B cell (primary cell): Measurements from ENCODE around the gene KIAA1614. TPM values are rescaled to one million over a fixed set of nuclear protein-coding genes. Genes with fewer than 3 reads are reported as not detected.
"Not testable (repeated sequence)": the region's sequence is repeated elsewhere in the genome, so short reads cannot be mapped to it uniquely, and the experiment has no call there.

Source experiments
- ATAC-seq: fragments of 200-7000 bp; cut with Tn5 transposase; one replicate; pipeline ENCODE4 v1.10.0; 2021; ENCODE audit warnings: low read depth, mild to moderate bottlenecking, moderate number of reproducible peaks, moderate library complexity
- CTCF ChIA-PET: fragments of 350-600 bp; sonication (Branson Sonifier 250); formaldehyde crosslinking; loops from one replicate; lab custom pipeline; 2021; ENCODE audit warnings: antibody characterized with exemption, inconsistent platforms; lab: Charles Lee
- POLR2A ChIA-PET: fragments of 350-600 bp; sonication (Branson Sonifier 250); formaldehyde crosslinking; loops from one replicate; lab custom pipeline; 2021; ENCODE audit warnings: antibody characterized with exemption; lab: Charles Lee
- DNase-seq: peaks from one replicate; pipeline ENCODE4 v3.0.0; 2013
- H2AFZ ChIP-seq: 2 replicates; pipeline ENCODE4 v1.6.1; 2012; ENCODE audit warnings: mild to moderate bottlenecking, low read depth, low read length; ENCODE audit not compliant: insufficient read depth, poor library complexity, severe bottlenecking
- H3K27ac ChIP-seq, 2 donors: 1 replicate in 1 of 2; 2 replicates in 1 of 2; pipeline ENCODE4 v1.5.1; 2012 to 2013; ENCODE audit warnings: low read length in 2 of 2, mild to moderate bottlenecking in 2 of 2, moderate library complexity in 1 of 2
- H3K27me3 ChIP-seq, 4 experiments: fragments of 200-600 bp in 1 of 4; sonication (generic) in 1 of 4; replicated peaks in 1 of 4; 1 replicate in 2 of 4; 2 replicates in 2 of 4; pipeline versions ENCODE4 v1.6.1 to v1.7.0; 2013 to 2016; ENCODE audit warnings: low read length in 3 of 4, mild to moderate bottlenecking in 2 of 4, mixed read lengths in 1 of 4, moderate library complexity in 1 of 4; ENCODE audit not compliant: insufficient read depth in 4 of 4, control insufficient read depth in 3 of 4; ENCODE audit errors: control extremely low read depth in 1 of 4
- H3K36me3 ChIP-seq, 2 experiments: replicated peaks in 1 of 2; 1 replicate in 1 of 2; 2 replicates in 1 of 2; pipeline versions ENCODE4 v1.6.1 to v1.7.1; 2013; ENCODE audit warnings: low read length in 1 of 2; ENCODE audit not compliant: insufficient read depth in 2 of 2, control insufficient read depth in 1 of 2; ENCODE audit errors: control extremely low read depth in 1 of 2, extremely low read depth in 1 of 2
- H3K4me1 ChIP-seq, 2 donors: fragments of 200-600 bp in 1 of 2; sonication (generic) in 1 of 2; 1 replicate in 1 of 2; 2 replicates in 1 of 2; pipeline versions ENCODE4 v1.5.1 to v1.6.1; 2013 to 2017; ENCODE audit warnings: low read length in 2 of 2; ENCODE audit not compliant: control insufficient read depth in 2 of 2, insufficient read depth in 2 of 2
- H3K4me2 ChIP-seq: replicated peaks from 2 replicates; pipeline ENCODE3; 2012; ENCODE audit warnings: mild to moderate bottlenecking, low read depth, low read length; ENCODE audit not compliant: poor library complexity, severe bottlenecking
- H3K4me3 ChIP-seq, 5 experiments: fragments of 200-600 bp in 1 of 5; sonication (generic) in 1 of 5; 1 replicate in 3 of 5; 2 replicates in 2 of 5; pipeline versions ENCODE4 v1.5.1 to v1.7.0; 2011 to 2016; ENCODE audit warnings: low read length in 4 of 5, mild to moderate bottlenecking in 4 of 5, low read depth in 2 of 5, control low read depth in 1 of 5, moderate library complexity in 1 of 5; ENCODE audit not compliant: insufficient read depth in 1 of 5; ENCODE audit errors: control extremely low read depth in 1 of 5, extremely low read depth in 1 of 5
- H3K79me2 ChIP-seq: fragments of 200-600 bp; sonication (generic); one replicate; pipeline ENCODE4 v1.6.0; 2016; ENCODE audit warnings: low read length; ENCODE audit not compliant: control insufficient read depth, insufficient read depth
- H3K9ac ChIP-seq: fragments of 200-600 bp; sonication (generic); 2 replicates; pipeline ENCODE4 v1.6.1; 2017; ENCODE audit warnings: mild to moderate bottlenecking, low read length, moderate library complexity
- H3K9me3 ChIP-seq, 3 donors: one replicate each; pipeline versions ENCODE4 v1.6.1 to v1.7.1; 2013; ENCODE audit warnings: low read length in 2 of 3; ENCODE audit not compliant: control insufficient read depth in 2 of 3, insufficient read depth in 1 of 3; ENCODE audit errors: control extremely low read depth in 1 of 3
- H4K20me1 ChIP-seq: 2 replicates; pipeline ENCODE4 v1.6.0; 2012; ENCODE audit warnings: mild to moderate bottlenecking, low read length; ENCODE audit not compliant: insufficient read depth, control insufficient read depth, poor library complexity, severe bottlenecking
- H3K27ac Mint-ChIP-seq: one replicate; pipeline ENCODE4 v1.8.0; 2021; ENCODE audit warnings: mixed read lengths
- H3K27me3 Mint-ChIP-seq: one replicate; pipeline ENCODE4 v1.8.0; 2021; ENCODE audit warnings: mixed read lengths
- H3K4me1 Mint-ChIP-seq: one replicate; pipeline ENCODE4 v1.8.0; 2021; ENCODE audit warnings: mixed read lengths
- H3K4me3 Mint-ChIP-seq: one replicate; pipeline ENCODE4 v1.8.0; 2021; ENCODE audit warnings: mixed read lengths
- H3K9me3 Mint-ChIP-seq: one replicate; pipeline ENCODE4 v1.8.0; 2022; ENCODE audit warnings: mixed read lengths; ENCODE audit not compliant: insufficient read depth
- CTCF ChIP-seq: fragments of 200-600 bp; IDR thresholded peaks from one replicate; pipeline ENCODE4 v1.8.0; 2022; ENCODE audit warnings: antibody characterized with exemption, mild to moderate bottlenecking
- EZH2 ChIP-seq: IDR thresholded peaks from 2 replicates; pipeline ENCODE4 v1.6.1; 2012; ENCODE audit warnings: borderline replicate concordance, low read depth, mild to moderate bottlenecking, moderate library complexity, low read length; ENCODE audit not compliant: insufficient read depth, poor library complexity, severe bottlenecking
- WGBS: methylation state at CpG from one replicate; pipeline ENCODE4 v1.1.5; 2013; ENCODE audit warnings: missing lambda C conversion rate; ENCODE audit not compliant: insufficient coverage; 5-methylcytosine and 5-hydroxymethylcytosine counted together
- intact Hi-C: fragments of 100-400 bp; cut with micrococcal nuclease; formaldehyde crosslinking; loops from one replicate; pipeline ENCODE4 v1.10.0; 2022
- polyA plus RNA-seq: library from polyadenylated mRNA; depleted of rRNA; stranded (reverse); fragments of >200 nt; gene quantifications from 2 replicates; pipeline ENCODE4 v1.2.3, GENCODE V29; 2012
- total RNA-seq, 2 donors: library from RNA; stranded (reverse); fragments of 120-200 nt in 1 of 2; gene quantifications; 1 replicate in 1 of 2; 2 replicates in 1 of 2; pipeline versions ENCODE4 v1.2.3 to v1.2.4, GENCODE V29; 2013 to 2022

Gene KIAA1614
- total and polyA plus RNA-seq, 2 donors (not counting 1 experiment from before 2014, with no cell fraction given), result 0.03 to 0.22 TPM

GRCh38 chr1:180967558-180967957 lies 54.9 kb downstream of the KIAA1614 start:
- Histone ChIP-seq H3K79me2 (peaks cover 3% of the 10 kb centered on the region), H3K27ac (no peak overlapping the region), H3K36me3 (peaks cover 8 to 21% of the 10 kb centered on the region in 2 experiments), H3K9ac (no peak overlapping the region), H3K4me3 (no peak overlapping the region), H3K9me3 (no peaks in the 10 kb centered on the region), H3K27me3 (no peaks in the 10 kb centered on the region), H3K4me1 (peaks cover 0 to 5% of the 10 kb centered on the region in 2 donors), H2AFZ (no peak overlapping the region), H4K20me1 (peaks cover 4% of the 10 kb centered on the region), H3K4me2 (no peak overlapping the region)
- Mint-ChIP-seq H3K4me1 (peaks cover 12% of the 10 kb centered on the region), H3K27me3 (no peaks in the 10 kb centered on the region), H3K4me3 (no peak overlapping the region), H3K27ac (no peak overlapping the region), H3K9me3 (no peaks in the 10 kb centered on the region)
- POLR2A ChIA-PET, result no interaction called here
- no peak for ATAC-seq
- DNase-seq, result no peak
- intact Hi-C loops, result no loop called here
- no peak for TF ChIP-seq EZH2
- no peak for TF ChIP-seq CTCF
- CTCF ChIA-PET, result no interaction called here
- 60% methylated on average over 1 of the region's 1 CpG for WGBS

GRCh38 chr1:180968834-180969233 lies 56.1 kb downstream of the KIAA1614 start:
- CTCF ChIA-PET, H3K27me3 ChIP-seq, H2AFZ ChIP-seq, H3K9ac ChIP-seq, H3K4me3 ChIP-seq, H3K4me3 Mint-ChIP-seq, H3K4me2 ChIP-seq, H3K4me1 ChIP-seq, H3K27ac Mint-ChIP-seq, H3K79me2 ChIP-seq, H4K20me1 ChIP-seq, POLR2A ChIA-PET, H3K9me3 Mint-ChIP-seq, H3K27ac ChIP-seq, DNase-seq, H3K27me3 Mint-ChIP-seq, intact Hi-C loops, ATAC-seq, H3K9me3 ChIP-seq: not testable (repeated sequence)
- 98% methylated on average over 7 of the region's 8 CpGs for WGBS
- H3K36me3 ChIP-seq, result peaks cover 11 to 28% of the 10 kb centered on the region in 2 experiments
- H3K4me1 Mint-ChIP-seq, result peaks cover 12% of the 10 kb centered on the region
